GM12878 (cell line): ENCODE results near the gene PRMT3. TPM values are rescaled to one million over a fixed set of nuclear protein-coding genes. Genes with fewer than 3 reads are reported as not detected.

Experiments
- ATAC-seq: fragments of 200-7000 bp; cut with Tn5 transposase; 3 replicates; pipeline ENCODE4 v1.9.1; 2020; ENCODE audit warnings: mild to moderate bottlenecking, moderate library complexity
- BruUV-seq: library from RNA; stranded (reverse); fragments of 400-500 nt; replicated peaks from 2 replicates; lab custom pipeline; 2021; lab: Mats Ljungman, UMichigan
- CTCF ChIA-PET: fragments of 300-600 bp; sonication (Branson Sonifier 250); formaldehyde crosslinking; extraction: SDS; loops from one replicate; lab custom pipeline; 2021; ENCODE audit warnings: inconsistent platforms; lab: Yijun Ruan, JAX
- POLR2A ChIA-PET: fragments of 350-600 bp; formaldehyde crosslinking; extraction: SDS; loops from one replicate; lab custom pipeline; 2021; ENCODE audit warnings: inconsistent platforms; lab: Charles Lee
- RAD21 ChIA-PET: fragments of 300-600 bp; sonication (Branson Sonifier 250); formaldehyde crosslinking; loops from one replicate; lab custom pipeline; 2023; ENCODE audit warnings: antibody characterized with exemption; ENCODE audit not compliant: unreplicated experiment; lab: Charles Lee
- SMC1A ChIA-PET: fragments of 300-600 bp; sonication (Branson Sonifier 250); formaldehyde crosslinking; loops from one replicate; lab custom pipeline; 2023; ENCODE audit not compliant: unreplicated experiment, uncharacterized antibody; lab: Charles Lee
- DNase-seq: peaks from one replicate; pipeline ENCODE4 v3.0.0-alpha.2; 2011; ENCODE audit warnings: low read depth, low spot score
- FAIRE-seq: peaks from 3 replicates; lab custom pipeline; 2011; peaks lifted over from hg19 to GRCh38; lab: Jason Lieb, UNC
- H2AFZ ChIP-seq: 2 replicates; pipeline ENCODE4 v1.6.0; 2011; ENCODE audit warnings: low read depth, low read length, control low read depth; ENCODE audit not compliant: control insufficient read depth
- H3K27ac ChIP-seq: 2 replicates; pipeline ENCODE4 v1.5.1; 2011; ENCODE audit warnings: control low read depth; ENCODE audit not compliant: control insufficient read depth, insufficient read depth
- H3K27me3 ChIP-seq, 2 experiments: replicated peaks in 1 of 2; 2 replicates each; pipeline versions ENCODE4 v1.6.0 to v1.6.1; 2011; ENCODE audit warnings: low read length in 1 of 2; ENCODE audit not compliant: control insufficient read depth in 2 of 2, insufficient read depth in 2 of 2
- H3K36me3 ChIP-seq, 2 experiments: 2 replicates each; pipeline ENCODE4 v1.5.1; 2011; ENCODE audit warnings: low read length in 1 of 2; ENCODE audit not compliant: control insufficient read depth in 2 of 2, insufficient read depth in 2 of 2
- H3K4me1 ChIP-seq: 2 replicates; pipeline ENCODE4 v1.6.1; 2011; ENCODE audit warnings: mild to moderate bottlenecking, low read length, moderate library complexity, mixed read lengths; ENCODE audit not compliant: control insufficient read depth, insufficient read depth
- H3K4me2 ChIP-seq: 2 replicates; pipeline ENCODE4 v1.6.0; 2011; ENCODE audit warnings: control low read depth; ENCODE audit not compliant: control insufficient read depth, insufficient read depth
- H3K4me3 ChIP-seq: fragments of 200-600 bp; sonication (generic); 2 replicates; pipeline ENCODE4 v1.5.1; 2016
- H3K79me2 ChIP-seq: 2 replicates; pipeline ENCODE4 v1.6.0; 2011; ENCODE audit warnings: low read length; ENCODE audit not compliant: control insufficient read depth, insufficient read depth
- H3K9ac ChIP-seq: 2 replicates; pipeline ENCODE4 v1.8.0; 2011; ENCODE audit warnings: low read length, control low read depth, mixed read lengths; ENCODE audit not compliant: control insufficient read depth, insufficient read depth
- H3K9me3 ChIP-seq: replicated peaks from 3 replicates; pipeline ENCODE4 v1.5.1; 2011; ENCODE audit warnings: mild to moderate bottlenecking, low read length; ENCODE audit not compliant: control insufficient read depth, insufficient read depth
- H4K20me1 ChIP-seq: 2 replicates; pipeline ENCODE4 v1.6.0; 2011; ENCODE audit not compliant: control insufficient read depth, insufficient read depth
- JUND ChIP-seq: IDR thresholded peaks from 2 replicates; pipeline ENCODE4 v1.6.1; 2012; ENCODE audit warnings: low read depth, mild to moderate bottlenecking, low read length, improper control_type of control experiment, moderate library complexity
- SMAD1 ChIP-seq: fragments of 450-650 bp; IDR thresholded peaks from 2 replicates; pipeline ENCODE4 v1.6.1; 2018; ENCODE audit warnings: mild to moderate bottlenecking, low read depth; ENCODE audit not compliant: partially characterized antibody
- WGBS: methylation state at CpG from one replicate; pipeline ENCODE4 v1.1.6; 2016; ENCODE audit warnings: low lambda C conversion rate; ENCODE audit not compliant: insufficient replicate concordance, insufficient coverage; ENCODE audit errors: missing lambda C conversion rate; 5-methylcytosine and 5-hydroxymethylcytosine counted together
- in situ Hi-C: fragments of 300-500 bp; cut with MboI; formaldehyde crosslinking; loops from 9 replicates; pipeline ENCODE4 v1.14.3; 2018; ENCODE audit warnings: mixed read lengths
- intact Hi-C: fragments of 100-400 bp; cut with micrococcal nuclease; formaldehyde crosslinking; loops from one replicate; pipeline ENCODE4 v1.14.2; 2022; ENCODE audit not compliant: unreplicated experiment
- polyA plus RNA-seq, 11 experiments: library from polyadenylated mRNA; depleted of rRNA in 4 of 11; unstranded in 6 of 11; stranded (reverse) in 5 of 11; fragments of >200 nt; fragmentation: Nextera tagmentation in 4 of 11; fragmentation: Illumina TruSeq in 1 of 11; extraction: Ambion mirVana in 4 of 11; extraction: Trizol in 1 of 11; gene quantifications; 1 replicate in 1 of 11; 2 replicates in 10 of 11; pipeline versions ENCODE4 v1.2.1 to v1.2.3, GENCODE V29; 2011 to 2016; ENCODE audit warnings: inconsistent platforms in 2 of 11, missing spikeins in 2 of 11, low read depth in 1 of 11
- total RNA-seq, 4 experiments: library from RNA; depleted of rRNA in 3 of 4; stranded (reverse); fragments of >200 nt in 3 of 4; fragmentation: Illumina TruSeq in 1 of 4; extraction: Trizol in 1 of 4; gene quantifications; 2 replicates each; pipeline versions ENCODE4 v1.2.1 to v1.2.3, GENCODE V29; 2013 to 2021
- TF ChIP-seq, protein P1 (sequence below): fragments of 450-650 bp; IDR thresholded peaks from 2 replicates; pipeline ENCODE4 v1.6.1; 2017; ENCODE audit warnings: low read depth, mild to moderate bottlenecking, moderate library complexity
- TF ChIP-seq, protein P2 (sequence below): fragments of 450-650 bp; IDR thresholded peaks from 2 replicates; pipeline ENCODE4 v1.6.1; 2016; ENCODE audit warnings: mild to moderate bottlenecking, moderate library complexity, borderline replicate concordance

The PRMT3 gene
- total and polyA plus RNA-seq, 10 of the 15 experiments (the other 5 are each of a cell fraction or from before 2014, with no cell fraction given) = 13.9 to 52.1 (median 27.7) TPM

DNA sequence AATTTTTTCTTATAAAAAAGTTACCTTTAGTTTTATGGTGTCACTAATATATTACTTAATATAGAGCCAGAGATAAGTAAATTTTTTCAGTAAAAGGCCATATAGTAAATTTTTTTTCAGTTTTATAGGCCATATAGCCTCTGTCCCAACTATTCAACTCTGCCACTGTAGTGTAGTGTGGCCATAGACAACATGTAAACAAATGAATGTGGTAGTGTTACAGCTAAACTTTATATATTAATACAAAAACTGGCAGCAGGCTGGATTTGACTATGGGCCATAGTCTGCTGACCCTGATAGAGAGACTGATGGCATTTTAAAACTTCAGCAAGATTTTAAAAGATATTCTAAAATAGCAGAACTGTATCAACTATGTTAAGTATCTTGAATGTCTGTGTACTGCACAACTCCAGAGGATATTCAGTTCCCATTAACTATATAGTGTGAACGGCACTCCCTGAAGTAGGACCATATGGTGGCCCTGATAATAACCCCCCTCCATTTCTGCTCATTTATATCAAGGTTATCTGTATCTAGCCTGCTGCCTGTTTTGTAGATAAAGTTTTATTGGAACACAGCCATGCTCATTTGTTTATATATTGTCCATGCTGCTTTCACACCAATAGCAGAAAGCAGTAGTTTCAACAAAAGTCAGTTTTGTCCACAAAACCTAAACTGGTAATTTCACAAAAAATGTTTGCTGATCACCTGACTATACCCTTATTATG is 71.6 kb downstream of the PRMT3 start:
- FAIRE-seq (no peak), ATAC-seq (no peak), DNase-seq (no peak)
- Histone ChIP-seq H3K36me3 (peaks cover 0 to 11% of the 10 kb centered on the region in 2 experiments; a peak in 2 of 4 replicates), H3K9me3 (no peaks in the 10 kb centered on the region), H3K27ac (no peak overlapping the region), H3K9ac (no peak overlapping the region), H3K4me3 (no peak overlapping the region), H3K4me2 (no peak overlapping the region), H2AFZ (no peak overlapping the region), H3K4me1 (no peaks in the 10 kb centered on the region), H3K79me2 (no peaks in the 10 kb centered on the region), H4K20me1 (no peaks in the 10 kb centered on the region), H3K27me3 (no peaks in the 10 kb centered on the region)
- CTCF ChIA-PET = interaction anchor here (1.6 kb wide), 1 partner anchor 42 kb away, joined by 4 read pairs; no protein-coding TSS in a partner anchor
- SMC1A ChIA-PET = interaction anchor here (1.4 to 2.4 kb wide), 2 partner anchors 10 to 21 kb away, joined by 5 read pairs; no protein-coding TSS in a partner anchor
- 36% methylated on average over 1 of the region's 1 CpG for WGBS
- POLR2A ChIA-PET = no interaction called here
- no TSS peak for BruUV-seq
- intact Hi-C loops = no loop called here
- RAD21 ChIA-PET = no interaction called here
- in situ Hi-C loops = no loop called here
- TF ChIP-seq, protein P1, sequence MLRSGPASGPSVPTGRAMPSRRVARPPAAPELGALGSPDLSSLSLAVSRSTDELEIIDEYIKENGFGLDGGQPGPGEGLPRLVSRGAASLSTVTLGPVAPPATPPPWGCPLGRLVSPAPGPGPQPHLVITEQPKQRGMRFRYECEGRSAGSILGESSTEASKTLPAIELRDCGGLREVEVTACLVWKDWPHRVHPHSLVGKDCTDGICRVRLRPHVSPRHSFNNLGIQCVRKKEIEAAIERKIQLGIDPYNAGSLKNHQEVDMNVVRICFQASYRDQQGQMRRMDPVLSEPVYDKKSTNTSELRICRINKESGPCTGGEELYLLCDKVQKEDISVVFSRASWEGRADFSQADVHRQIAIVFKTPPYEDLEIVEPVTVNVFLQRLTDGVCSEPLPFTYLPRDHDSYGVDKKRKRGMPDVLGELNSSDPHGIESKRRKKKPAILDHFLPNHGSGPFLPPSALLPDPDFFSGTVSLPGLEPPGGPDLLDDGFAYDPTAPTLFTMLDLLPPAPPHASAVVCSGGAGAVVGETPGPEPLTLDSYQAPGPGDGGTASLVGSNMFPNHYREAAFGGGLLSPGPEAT = no peak
- TF ChIP-seq, protein P2, sequence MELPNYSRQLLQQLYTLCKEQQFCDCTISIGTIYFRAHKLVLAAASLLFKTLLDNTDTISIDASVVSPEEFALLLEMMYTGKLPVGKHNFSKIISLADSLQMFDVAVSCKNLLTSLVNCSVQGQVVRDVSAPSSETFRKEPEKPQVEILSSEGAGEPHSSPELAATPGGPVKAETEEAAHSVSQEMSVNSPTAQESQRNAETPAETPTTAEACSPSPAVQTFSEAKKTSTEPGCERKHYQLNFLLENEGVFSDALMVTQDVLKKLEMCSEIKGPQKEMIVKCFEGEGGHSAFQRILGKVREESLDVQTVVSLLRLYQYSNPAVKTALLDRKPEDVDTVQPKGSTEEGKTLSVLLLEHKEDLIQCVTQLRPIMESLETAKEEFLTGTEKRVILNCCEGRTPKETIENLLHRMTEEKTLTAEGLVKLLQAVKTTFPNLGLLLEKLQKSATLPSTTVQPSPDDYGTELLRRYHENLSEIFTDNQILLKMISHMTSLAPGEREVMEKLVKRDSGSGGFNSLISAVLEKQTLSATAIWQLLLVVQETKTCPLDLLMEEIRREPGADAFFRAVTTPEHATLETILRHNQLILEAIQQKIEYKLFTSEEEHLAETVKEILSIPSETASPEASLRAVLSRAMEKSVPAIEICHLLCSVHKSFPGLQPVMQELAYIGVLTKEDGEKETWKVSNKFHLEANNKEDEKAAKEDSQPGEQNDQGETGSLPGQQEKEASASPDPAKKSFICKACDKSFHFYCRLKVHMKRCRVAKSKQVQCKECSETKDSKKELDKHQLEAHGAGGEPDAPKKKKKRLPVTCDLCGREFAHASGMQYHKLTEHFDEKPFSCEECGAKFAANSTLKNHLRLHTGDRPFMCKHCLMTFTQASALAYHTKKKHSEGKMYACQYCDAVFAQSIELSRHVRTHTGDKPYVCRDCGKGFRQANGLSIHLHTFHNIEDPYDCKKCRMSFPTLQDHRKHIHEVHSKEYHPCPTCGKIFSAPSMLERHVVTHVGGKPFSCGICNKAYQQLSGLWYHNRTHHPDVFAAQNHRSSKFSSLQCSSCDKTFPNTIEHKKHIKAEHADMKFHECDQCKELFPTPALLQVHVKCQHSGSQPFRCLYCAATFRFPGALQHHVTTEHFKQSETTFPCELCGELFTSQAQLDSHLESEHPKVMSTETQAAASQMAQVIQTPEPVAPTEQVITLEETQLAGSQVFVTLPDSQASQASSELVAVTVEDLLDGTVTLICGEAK = peak; percentile 71
- no peak for TF ChIP-seq SMAD1
- TF ChIP-seq JUND = no peak
